Activated CD4-positive, alpha-beta T cell treated with anti-CD3 and anti-CD28 coated beads, Interleukin-2, Interleukin-6, amounts not matched to agents 100 ng/mL and 50 ng/mL, durations not matched to agents 16 hours and 8 hours (primary cell): ENCODE data around the gene FIGN.

Experiments
- DNase-seq: peaks from one replicate; pipeline ENCODE4 v3.0.0-alpha.2; 2020

Gene FIGN

DNA sequence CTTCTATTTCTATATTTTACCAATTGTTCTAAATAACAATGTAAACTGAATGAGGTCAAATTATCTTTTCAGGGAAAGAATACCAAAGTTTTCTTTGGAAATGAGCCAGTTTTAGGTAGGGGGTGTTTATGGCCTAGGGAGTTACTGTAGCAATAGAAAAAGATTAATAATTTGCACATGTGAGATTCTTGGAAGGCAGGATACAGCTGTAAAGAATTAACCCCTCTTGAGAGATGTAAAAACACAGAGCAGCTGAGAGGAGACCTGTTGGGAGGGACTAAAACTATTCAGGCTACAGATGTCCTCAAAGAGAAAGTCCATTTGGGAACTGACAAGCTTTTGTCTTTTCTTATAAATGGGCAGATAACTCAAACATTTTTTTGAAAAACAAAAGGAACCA lies 182.2 kb downstream of the FIGN start:
- no peak for DNase-seq

DNA sequence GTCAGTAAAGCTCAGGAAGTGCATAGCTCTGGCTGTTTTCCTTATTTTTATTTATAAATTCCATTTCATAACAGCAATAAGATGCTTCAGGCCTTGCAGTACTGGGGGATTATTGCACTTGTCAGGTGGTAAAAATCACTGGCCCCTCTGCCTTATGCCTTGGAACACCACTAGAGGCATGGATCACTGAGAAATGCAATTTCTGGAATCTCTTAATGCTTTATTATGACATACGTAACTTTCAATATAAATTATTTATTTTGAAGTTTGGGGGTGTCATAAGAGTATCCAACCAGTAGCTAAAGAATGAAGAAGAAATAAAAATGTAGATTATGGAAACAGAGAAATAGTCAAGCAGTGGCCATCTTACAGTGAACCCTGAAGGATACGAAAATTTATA lies 183.1 kb downstream of the FIGN start:
- no peak for DNase-seq

DNA sequence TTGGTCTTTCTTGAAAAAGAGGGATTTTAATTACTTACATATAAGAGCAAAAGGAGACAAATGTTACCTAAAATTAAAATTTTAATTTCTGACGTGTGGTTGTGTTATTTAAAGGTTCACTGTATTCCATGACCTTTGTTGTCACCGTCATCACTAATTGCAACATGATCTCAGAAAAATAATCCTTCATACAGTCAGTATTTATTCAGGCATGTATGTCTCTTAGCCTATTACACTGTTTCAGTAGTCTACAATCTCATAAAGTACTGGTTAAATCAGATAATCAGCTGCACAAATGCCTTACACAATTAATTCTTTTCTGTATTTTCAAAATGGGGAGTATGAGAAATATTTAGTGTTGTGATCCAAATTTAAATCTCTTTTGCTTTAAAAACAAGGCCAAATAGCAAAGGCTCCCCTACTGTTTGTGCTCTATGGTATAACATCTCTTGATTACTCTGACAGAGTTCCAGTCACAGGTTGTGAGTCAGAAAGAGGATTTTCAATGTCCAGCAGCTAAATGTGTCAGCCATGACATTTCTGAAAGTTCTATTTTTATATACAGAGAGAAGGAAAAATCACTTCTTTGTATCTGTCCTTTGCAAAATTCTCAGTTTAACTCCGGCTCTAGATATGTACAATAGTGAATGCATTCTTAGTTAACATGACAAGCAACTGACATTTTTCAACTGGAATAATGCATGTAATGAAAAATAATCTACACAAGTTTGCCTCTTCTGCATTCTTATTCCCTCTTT lies 184.0 kb downstream of the FIGN start:
- no peak for DNase-seq

GRCh38 chr2:163548970-163549369 lies 186.8 kb downstream of the FIGN start:
- no peak for DNase-seq
